ENCODE results near the gene ZNF334. TPM values are rescaled to one million over a fixed set of nuclear protein-coding genes. Genes with fewer than 3 reads are reported as not detected.

Gene ZNF334
- total RNA-seq, 1 donor = 5.8 TPM

DNA sequence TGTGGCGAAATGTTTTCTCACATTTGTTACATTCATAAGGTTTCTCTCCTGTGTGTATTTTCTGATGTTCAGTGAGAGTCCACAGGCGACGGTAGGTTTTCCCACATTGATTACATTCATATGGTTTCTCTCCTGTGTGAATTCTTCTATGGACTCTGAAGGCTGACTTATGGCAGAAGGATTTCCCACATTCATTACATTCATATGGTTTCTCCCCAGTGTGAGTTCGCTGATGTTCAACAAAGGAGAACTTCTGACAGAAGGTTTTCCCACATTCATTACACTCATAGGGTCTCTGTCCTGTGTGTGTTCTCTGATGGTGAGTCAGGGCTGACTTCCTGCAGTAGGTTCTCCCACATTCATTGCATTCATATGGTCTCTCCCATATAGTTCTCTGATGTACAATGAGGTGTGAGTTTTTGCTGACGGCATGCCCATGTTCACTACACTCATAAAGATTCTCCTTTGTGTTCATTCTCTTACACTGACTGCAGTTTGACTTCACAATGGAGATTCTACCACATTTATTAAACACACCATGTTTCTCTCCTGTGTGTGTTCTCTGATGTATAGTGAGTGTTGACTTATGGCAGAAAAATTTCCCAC lies 11.9 kb downstream of the ZNF334 start:
- H4K20me1 ChIP-seq (ENCODE audit: insufficient read depth, low read length) = no peaks in the 10 kb centered on the region
- H3K79me2 ChIP-seq (ENCODE audit: insufficient read depth, low read length) = no peaks in the 10 kb centered on the region
- H3K27me3 ChIP-seq (ENCODE audit: insufficient read depth, low read length) = no peaks in the 10 kb centered on the region
- no peak overlapping the region for H3K4me2 ChIP-seq (ENCODE audit: insufficient read depth, low read length)
- no peak overlapping the region for H2AFZ ChIP-seq (ENCODE audit: low read length)
- peaks cover 30% of the 10 kb centered on the region for H3K9me3 ChIP-seq (ENCODE audit: low read depth, low read length)
- H3K27ac ChIP-seq (ENCODE audit: low read depth, low read length) = no peak overlapping the region
- H3K4me1 ChIP-seq (ENCODE audit: insufficient read depth, low read length) = no peaks in the 10 kb centered on the region
- H3K4me3 ChIP-seq (ENCODE audit: insufficient read depth, low read length) = no peak overlapping the region
- no peaks in the 10 kb centered on the region for H3K36me3 ChIP-seq (ENCODE audit: insufficient read depth, low read length)
- TF ChIP-seq, protein P1, sequence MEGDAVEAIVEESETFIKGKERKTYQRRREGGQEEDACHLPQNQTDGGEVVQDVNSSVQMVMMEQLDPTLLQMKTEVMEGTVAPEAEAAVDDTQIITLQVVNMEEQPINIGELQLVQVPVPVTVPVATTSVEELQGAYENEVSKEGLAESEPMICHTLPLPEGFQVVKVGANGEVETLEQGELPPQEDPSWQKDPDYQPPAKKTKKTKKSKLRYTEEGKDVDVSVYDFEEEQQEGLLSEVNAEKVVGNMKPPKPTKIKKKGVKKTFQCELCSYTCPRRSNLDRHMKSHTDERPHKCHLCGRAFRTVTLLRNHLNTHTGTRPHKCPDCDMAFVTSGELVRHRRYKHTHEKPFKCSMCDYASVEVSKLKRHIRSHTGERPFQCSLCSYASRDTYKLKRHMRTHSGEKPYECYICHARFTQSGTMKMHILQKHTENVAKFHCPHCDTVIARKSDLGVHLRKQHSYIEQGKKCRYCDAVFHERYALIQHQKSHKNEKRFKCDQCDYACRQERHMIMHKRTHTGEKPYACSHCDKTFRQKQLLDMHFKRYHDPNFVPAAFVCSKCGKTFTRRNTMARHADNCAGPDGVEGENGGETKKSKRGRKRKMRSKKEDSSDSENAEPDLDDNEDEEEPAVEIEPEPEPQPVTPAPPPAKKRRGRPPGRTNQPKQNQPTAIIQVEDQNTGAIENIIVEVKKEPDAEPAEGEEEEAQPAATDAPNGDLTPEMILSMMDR (IDR thresholded peaks at IDR 0.05; ENCODE audit: extremely low read depth, low read depth, low read length) = no peak
- no peak for DNase-seq (ENCODE audit: insufficient read length, low spot score, missing footprints)

DNA sequence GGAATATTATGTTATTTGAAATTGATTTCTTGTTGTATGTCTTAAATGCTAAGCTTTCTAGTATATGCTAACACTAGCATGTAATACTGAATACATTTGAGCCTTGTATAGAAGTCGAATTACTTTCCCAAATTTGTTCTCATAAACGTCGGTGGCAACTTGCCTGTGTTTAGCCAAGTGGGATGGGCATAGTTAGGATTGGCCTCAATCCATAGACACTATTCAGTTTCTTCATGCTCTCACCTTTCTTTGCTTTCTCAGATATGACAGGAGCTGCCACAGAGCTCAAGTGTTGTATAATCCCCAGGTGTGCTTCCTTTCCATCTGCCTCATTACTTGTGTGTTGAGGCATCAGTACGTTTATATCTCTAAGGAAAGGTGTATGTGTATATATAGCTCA lies 19.3 kb downstream of the ZNF334 start:
- Histone ChIP-seq H3K4me2 (ENCODE audit: insufficient read depth, low read length) (no peak overlapping the region), H2AFZ (ENCODE audit: low read length) (no peak overlapping the region), H3K4me3 (ENCODE audit: insufficient read depth, low read length) (no peak overlapping the region), H4K20me1 (ENCODE audit: insufficient read depth, low read length) (no peaks in the 10 kb centered on the region), H3K27ac (ENCODE audit: low read depth, low read length) (no peak overlapping the region), H3K36me3 (ENCODE audit: insufficient read depth, low read length) (no peaks in the 10 kb centered on the region), H3K79me2 (ENCODE audit: insufficient read depth, low read length) (no peaks in the 10 kb centered on the region), H3K4me1 (ENCODE audit: insufficient read depth, low read length) (no peaks in the 10 kb centered on the region), H3K9me3 (ENCODE audit: low read depth, low read length) (peaks cover 2% of the 10 kb centered on the region), H3K27me3 (ENCODE audit: insufficient read depth, low read length) (no peaks in the 10 kb centered on the region)
- TF ChIP-seq, protein P1 (IDR thresholded peaks at IDR 0.05; ENCODE audit: extremely low read depth, low read depth, low read length) = no peak
- no peak for DNase-seq (ENCODE audit: insufficient read length, low spot score, missing footprints)

DNA sequence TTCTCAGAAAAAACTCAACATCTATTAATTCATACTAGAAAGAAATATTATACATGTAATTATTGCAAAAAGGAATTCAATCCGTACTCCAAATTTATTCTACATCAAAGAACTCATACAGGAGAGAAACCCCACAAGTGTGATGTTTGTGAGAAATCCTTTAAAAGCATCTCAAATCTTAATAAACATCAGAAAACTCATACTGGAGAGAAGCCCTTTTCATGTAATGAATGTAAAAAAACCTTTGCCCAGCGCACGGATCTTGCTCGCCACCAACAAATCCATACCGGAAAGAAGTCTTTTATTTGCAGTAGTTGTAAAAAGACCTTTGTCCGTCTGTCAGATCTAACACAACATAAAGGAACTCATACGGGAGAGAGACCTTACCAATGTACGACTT lies 22.0 kb downstream of the ZNF334 start:
- Histone ChIP-seq H3K9me3 (ENCODE audit: low read depth, low read length) (no peaks in the 10 kb centered on the region), H3K4me2 (ENCODE audit: insufficient read depth, low read length) (no peak overlapping the region), H4K20me1 (ENCODE audit: insufficient read depth, low read length) (no peaks in the 10 kb centered on the region), H2AFZ (ENCODE audit: low read length) (no peak overlapping the region), H3K79me2 (ENCODE audit: insufficient read depth, low read length) (no peaks in the 10 kb centered on the region), H3K27ac (ENCODE audit: low read depth, low read length) (no peak overlapping the region), H3K4me3 (ENCODE audit: insufficient read depth, low read length) (no peak overlapping the region), H3K36me3 (ENCODE audit: insufficient read depth, low read length) (no peaks in the 10 kb centered on the region), H3K27me3 (ENCODE audit: insufficient read depth, low read length) (peaks cover 5% of the 10 kb centered on the region), H3K4me1 (ENCODE audit: insufficient read depth, low read length) (no peaks in the 10 kb centered on the region)
- TF ChIP-seq, protein P1 (IDR thresholded peaks at IDR 0.05; ENCODE audit: extremely low read depth, low read depth, low read length) = no peak
- no peak for DNase-seq (ENCODE audit: insufficient read length, low spot score, missing footprints)

DNA sequence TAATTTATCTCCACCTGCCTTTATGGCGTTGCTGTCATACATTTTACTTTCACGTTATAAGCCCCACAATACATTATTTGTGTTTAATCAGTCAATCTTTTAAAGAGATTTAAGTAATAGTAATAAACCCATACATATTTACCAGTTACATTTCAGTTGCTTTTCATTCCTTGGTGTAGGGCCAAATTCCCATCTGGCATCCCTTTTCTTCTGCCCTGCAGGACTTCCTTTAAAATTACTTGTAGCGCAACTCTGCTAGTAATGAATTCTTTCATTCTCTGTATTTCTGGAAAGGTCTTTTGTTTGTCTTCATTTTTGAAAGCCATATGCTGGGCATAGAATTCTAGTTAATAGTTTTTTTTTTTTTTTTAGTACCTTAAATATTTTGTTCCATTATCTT lies 24.9 kb downstream of the ZNF334 start:
- TF ChIP-seq, protein P1 (IDR thresholded peaks at IDR 0.05; ENCODE audit: extremely low read depth, low read depth, low read length) = no peak
- DNase-seq (ENCODE audit: insufficient read length, low spot score, missing footprints) = no peak
- H3K27ac ChIP-seq (ENCODE audit: low read depth, low read length) = no peak overlapping the region
- H3K4me3 ChIP-seq (ENCODE audit: insufficient read depth, low read length) = no peak overlapping the region
- H3K4me1 ChIP-seq (ENCODE audit: insufficient read depth, low read length) = no peaks in the 10 kb centered on the region
- H2AFZ ChIP-seq (ENCODE audit: low read length) = no peak overlapping the region
- H3K79me2 ChIP-seq (ENCODE audit: insufficient read depth, low read length) = no peaks in the 10 kb centered on the region
- H3K27me3 ChIP-seq (ENCODE audit: insufficient read depth, low read length) = peaks cover 5% of the 10 kb centered on the region
- no peaks in the 10 kb centered on the region for H4K20me1 ChIP-seq (ENCODE audit: insufficient read depth, low read length)
- H3K9me3 ChIP-seq (ENCODE audit: low read depth, low read length) = no peaks in the 10 kb centered on the region
- H3K4me2 ChIP-seq (ENCODE audit: insufficient read depth, low read length) = no peak overlapping the region
- H3K36me3 ChIP-seq (ENCODE audit: insufficient read depth, low read length) = no peaks in the 10 kb centered on the region
